NCI-H774 (cell line): Measurements from ENCODE around the gene ABCF1.

Source experiments
- DNase-seq: peaks from one replicate; lab custom pipeline; 2025; lab: John Stamatoyannopoulos, UW

The ABCF1 gene

DNA sequence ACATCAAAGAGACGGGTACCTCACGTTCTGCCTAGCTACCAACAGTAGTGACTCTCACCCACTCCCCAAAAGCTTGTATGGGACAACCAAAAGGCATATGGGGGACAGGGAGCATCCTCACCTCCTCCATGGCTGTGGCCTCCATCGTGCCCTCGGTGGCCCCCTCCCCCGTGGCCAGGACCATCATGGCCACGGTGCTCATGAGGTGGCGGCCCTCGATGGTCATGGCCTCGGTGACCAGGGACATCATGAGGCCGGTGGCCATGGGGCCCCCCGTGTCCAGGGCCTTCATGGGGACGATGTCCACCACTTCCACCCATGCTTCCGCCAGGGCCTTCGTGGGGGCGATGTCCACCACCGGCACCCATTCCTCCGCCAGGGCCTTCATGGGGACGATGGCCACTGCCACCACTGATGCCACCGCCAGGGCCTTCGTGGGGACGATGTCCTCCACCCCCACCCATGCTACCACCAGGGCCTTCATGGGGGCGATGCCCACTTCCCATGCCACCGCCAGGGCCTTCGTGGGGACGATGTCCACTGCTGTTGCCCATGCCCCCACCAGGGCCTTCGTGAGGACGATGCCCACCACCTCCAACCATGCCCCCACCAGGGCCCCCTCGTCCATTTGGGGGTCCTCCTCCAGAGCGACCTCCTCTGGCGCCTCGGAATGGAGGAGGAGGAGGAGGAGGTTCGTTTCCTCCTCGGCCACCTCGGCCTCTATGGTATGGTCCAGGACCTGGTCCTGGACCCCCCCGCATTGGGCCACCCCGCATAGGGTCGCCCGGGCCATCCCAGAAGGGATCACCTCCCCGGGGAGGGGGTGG is 30.8 kb downstream of the ABCF1 start:
- DNase-seq = no peak

DNA sequence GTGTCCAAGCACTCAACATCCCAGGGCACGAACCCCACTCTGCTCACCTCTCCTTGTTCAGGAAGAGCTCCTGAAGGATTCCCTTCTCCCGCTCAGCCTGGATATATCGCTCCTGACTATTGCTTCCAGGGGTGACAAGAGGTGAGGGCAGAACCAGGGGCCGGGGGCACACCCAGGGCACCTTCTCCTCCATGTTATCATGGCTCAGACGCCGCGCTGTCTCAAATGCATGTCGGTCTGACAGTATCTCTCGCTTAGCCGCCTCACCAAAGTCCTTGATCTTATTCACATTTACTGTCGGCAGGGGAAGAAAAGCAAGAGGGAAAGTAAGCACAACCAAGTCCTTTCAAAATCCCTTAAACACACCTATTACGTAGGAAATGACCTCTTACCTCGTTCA is 32.7 kb downstream of the ABCF1 start:
- DNase-seq = no peak

DNA sequence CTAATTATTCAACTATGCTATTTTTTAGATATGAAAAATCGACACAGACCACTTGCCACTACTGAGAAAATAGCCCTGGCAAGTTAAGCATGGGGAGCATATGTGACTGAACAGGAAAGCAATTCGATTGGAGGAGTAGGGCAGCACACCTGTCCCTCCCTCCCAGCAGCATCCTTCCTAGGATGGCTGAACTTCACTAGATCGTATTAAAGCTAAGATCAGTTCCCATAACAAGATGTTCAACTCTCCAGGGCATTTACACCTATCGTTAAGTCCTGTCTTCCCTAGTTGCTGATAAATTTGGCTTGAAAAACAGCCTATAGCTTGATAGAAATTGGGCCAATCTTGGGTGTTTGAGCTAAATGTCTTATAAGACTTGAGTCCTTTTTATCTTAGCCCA is 38.8 kb downstream of the ABCF1 start:
- DNase-seq = no peak

DNA sequence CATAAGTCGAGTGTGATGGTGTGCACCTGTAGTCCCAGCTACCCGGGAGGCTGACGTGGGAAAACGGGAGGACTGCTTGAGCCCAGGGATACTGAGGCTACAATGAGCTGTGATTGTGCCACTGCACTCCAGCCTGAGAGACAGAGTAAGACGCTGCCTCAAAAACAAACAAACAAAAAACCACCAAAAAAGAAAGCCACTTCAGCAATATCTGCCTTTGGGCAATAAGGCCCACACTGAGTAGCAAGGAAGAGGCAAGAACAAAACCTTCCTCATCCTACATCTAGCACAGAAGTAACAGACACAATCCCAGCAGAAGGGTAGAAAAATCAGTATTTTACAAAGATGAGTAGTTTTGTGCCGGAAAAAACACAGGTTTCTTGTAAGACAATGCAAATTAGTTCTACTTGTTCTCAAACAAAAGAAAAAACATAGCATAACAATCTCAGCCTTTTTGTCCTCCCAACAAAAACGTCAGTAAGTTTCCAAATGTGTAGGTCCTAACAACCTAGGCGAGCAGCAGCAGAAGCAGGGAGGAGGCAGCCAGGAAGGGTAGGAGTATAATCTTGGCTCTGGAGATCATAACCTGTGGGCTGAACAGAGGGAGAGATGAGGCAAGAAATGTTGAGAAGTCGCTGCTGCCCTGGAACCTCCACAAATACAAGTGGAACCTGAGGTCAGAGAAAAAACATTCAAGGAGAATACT is 40.1 kb downstream of the ABCF1 start:
- no peak for DNase-seq

DNA sequence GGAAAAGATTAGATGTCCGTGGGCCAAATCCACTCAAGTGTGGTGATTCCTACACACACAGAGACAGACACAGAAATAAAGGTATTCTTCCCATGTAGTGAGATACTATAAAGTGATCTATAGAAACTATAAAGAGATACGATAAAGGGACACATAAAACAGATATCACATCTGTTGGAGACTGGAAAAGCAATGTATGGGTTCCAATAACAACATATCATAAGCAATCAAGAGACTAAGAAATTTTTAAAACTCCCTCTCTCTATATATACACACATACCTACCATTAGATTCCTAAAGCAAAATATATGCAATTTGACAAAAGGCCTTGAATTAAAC is 40.6 kb downstream of the ABCF1 start:
- DNase-seq = no peak

DNA sequence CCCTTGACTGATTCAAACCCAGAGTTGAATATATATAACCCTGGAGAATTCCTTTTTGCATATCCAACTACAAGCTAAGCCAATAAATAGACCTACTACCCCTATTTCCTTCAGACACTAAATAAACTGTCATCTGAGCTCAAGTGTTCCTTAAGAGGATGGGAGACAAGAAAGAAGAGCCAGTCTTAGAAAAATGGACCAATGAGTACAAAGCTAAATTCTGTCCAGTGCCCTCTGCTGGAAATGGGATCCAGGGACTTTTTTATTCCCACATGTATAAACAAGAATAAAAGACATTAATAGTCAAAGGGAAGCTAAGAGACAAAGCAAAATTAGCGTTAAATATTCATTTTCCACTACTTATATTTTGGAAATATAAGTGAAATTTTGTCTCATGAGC is 41.0 kb downstream of the ABCF1 start:
- no peak for DNase-seq

DNA sequence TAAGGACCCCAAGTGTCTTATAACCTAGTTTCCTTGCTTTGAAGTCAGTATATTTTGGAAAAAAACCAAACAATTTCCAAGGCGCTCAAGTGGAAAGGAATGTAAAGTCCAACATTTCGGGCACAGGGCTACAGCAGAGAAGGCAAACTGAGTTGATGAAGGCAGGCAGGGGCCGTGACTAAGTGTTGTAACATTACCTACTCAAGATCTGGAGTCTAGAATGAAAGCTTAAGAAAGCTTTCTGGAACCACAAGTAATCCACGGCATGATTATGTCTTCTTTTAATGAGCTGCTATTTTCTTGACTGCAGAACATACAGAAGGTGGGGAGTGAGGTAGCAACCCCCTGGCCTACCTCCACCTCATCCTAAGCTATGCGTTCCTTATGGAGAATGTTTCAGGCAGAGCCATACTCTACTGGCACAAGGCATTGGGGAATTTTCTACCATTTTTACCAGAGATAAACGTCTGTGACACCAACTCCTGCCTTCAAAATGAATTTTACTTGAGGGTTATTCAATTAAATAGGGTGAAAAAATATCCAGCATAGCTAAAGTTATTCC is 41.5 kb downstream of the ABCF1 start:
- DNase-seq = no peak

DNA sequence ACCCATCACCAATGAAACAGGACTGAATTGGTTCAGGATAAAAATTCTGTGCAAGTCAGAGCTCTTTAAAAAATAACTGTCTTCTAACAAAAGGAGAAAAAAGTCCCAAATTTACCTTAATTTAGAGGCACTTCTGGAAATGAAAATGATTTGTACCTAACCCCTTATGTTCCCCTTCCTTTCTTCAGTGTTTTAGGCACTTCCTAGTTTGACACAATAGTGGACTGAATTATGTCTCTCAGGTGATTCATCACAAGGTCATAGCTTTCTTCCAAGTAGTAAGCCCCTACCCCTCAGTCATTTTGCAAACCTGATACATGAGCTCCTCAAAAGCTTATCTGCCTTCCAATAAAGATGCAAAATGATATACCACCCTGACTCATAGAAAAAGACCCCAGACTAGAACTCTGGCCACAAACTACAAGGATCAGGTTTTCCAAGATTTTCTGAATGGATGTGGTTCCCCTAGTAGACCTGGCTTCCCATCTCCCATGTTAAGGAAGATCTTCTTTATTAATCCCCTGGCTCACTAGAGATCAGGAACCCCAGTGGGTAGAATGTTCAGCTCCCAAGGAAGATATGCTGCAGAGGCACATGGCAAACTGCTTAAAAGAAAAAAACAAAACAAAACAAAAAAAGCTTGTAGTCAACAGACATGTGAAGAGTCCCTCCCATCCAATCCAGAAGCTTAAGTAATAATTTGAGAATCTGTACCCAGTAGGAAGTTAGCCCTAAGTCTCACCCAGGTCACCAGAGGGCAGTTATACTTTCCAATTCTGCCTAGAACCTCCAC is 42.2 kb downstream of the ABCF1 start:
- no peak for DNase-seq

DNA sequence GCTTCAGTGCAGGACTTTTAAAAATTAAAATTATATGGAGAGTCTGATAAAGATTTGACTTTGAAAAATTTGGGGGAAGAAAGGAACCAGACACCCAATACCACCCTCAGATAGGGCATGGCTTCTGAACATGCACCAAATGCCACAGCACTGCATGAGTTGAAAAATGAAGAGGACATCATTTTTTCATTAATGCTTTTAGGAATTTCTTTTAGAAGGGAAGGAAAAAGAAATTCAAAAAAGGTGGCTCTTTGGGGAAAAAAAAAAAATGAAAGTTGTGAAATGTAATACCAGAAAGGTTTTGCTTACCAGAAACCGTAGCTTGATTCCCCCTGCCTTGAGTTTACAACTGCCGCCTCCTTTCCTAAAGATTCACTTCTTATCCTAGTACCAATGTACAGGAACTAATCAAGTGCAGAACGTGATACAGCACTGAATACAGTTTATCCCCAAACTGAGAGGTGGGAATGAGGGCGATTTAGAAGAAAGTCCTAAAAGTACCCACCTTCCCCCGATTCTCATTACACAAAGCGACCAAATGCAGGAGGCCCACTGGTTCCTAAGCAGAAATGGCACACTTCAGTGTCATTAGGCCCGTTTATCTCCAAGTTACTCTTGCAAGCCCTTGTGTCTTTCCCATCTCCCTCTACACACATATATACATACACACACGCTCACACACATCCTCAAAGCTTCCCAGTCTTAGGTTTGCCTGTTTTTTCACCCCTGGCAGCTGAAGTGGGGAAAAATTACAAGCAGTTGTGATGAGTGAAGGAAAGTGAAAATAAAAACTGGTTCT is 43.0 kb downstream of the ABCF1 start:
- DNase-seq = no peak

DNA sequence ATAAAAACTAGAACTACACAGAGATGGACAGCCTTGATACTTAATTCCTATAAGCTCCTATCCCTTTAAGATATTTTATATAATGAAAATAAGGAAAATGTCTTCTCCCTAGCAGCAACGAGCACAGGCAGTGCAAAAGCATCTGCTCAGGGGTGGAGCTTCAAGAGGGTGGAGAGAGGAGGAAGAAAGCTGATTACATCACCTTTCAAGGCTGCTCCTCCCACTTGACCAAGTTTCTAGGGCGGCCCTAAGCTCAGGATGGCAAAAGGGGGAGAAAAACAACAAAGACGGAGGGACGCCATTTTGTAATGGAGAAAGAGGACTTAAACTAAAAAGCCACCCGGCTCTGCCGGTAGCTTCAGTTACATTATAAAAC is 43.6 kb downstream of the ABCF1 start:
- DNase-seq = peak; percentile 93

DNA sequence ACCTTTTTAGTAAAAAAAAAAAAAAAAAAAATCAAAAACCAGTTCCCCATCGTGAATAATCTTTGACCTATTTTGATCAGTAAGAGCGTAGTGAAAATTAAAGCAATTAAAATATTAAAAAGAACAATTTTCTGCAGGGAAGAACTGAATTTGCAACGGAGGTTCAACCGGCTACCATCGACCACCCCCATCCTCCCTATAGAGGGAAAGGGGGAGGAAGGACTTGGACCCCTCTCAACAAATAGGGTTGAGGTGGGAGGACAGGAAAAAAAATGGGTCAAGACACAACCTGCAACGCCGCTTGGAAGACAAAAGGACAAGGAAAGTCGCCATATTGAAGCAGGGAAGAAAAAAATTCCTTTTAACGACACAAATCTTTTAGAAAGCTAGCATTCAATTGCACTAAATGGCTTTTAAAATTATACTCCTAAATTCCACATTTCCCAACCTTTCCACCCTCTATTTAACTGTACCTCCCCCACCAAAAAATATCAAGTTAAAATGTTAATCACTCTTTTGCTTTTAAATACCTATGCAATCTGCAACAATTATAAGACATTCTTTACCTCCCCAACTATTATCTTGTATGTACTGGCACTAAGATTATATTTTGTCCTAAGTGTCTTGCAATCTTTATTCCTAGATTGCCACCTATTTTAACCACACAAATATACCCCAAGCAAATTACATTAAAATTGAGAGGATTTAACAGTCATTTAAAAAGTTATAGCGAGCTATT is 44.1 kb downstream of the ABCF1 start:
- peak; percentile 41 for DNase-seq

DNA sequence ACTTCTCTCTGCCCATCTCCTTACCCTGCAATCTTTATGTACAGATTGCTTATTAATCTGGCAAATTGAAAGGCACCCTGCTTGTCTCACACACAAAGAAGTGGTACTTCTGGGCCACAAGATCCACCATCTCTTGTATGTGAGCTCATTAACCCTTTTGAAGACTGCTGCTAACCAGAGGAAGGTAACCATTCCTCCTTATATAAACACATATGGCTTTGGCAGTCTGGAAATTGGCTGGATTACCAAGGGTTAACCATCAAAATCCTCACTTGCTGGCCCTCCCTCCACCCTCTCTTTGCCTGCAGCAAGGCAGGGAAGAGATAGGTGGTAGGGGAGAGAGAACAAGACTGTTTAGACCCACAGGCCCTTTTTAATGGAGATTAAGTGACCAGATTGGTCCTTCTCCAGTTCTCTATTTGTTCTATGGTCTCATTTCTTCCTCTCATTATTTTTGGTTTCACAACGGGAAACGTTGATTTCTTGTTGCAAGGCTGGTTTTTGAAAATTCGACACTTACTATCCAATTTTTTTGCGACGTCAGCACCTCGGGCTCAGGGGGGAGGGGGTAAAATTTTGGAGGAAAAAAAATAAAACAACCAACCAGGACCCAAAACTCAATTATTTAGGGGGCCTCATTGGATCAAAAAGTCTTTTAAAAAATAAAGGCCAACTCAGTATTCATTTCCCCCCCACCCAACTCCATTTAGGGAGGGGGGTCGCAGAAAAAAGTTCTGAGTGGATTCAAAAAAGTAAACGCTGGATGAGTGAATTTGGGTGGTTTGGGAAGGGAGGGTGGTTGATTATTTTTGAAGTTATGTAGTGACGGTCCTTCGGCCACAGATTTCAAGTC is 44.9 kb downstream of the ABCF1 start:
- DNase-seq = peak; percentile 37

DNA sequence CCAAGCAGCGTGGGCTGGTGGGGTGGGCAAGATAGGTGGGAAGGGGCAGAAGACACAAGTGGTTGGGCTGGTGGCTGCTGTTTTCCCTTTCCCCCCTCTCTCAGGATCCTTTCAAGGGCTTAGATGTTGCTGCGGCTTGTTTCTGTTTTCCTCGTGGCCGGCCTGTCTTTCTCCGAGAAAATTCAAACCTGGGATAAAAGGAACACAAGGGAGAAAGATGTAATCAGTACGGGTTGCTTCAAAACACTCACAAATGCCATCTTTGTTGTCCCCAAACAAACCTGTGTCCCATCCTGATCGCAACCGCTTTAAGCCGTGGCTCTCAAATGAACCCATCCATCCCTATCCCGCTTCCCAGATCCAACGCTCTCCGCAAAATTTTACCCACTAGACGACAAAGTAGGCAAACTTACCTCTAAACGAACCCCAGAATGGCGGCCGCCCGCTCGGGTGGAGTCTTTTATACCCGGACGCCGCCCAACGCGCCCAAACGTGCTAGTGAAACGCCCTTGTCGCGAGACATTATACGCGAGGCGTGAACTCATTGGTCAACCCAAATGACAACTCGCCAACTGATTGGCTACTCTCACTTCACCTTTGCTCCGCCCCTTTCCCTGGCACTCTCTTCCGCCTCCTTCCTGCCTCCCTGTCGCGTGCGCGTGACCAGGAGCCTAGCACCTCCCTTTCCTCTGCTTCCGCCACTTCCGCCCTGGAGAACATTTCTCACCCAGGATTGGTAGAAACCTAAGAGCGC is 45.7 kb downstream of the ABCF1 start, which contains the start of gene PPP1R10:
Gene PPP1R10 (minus strand): TSS at position 433 of the 754 bp plus-strand sequence. CDS start 7,299 bp downstream, outside the sequence.
- DNase-seq = peak; percentile 99

DNA sequence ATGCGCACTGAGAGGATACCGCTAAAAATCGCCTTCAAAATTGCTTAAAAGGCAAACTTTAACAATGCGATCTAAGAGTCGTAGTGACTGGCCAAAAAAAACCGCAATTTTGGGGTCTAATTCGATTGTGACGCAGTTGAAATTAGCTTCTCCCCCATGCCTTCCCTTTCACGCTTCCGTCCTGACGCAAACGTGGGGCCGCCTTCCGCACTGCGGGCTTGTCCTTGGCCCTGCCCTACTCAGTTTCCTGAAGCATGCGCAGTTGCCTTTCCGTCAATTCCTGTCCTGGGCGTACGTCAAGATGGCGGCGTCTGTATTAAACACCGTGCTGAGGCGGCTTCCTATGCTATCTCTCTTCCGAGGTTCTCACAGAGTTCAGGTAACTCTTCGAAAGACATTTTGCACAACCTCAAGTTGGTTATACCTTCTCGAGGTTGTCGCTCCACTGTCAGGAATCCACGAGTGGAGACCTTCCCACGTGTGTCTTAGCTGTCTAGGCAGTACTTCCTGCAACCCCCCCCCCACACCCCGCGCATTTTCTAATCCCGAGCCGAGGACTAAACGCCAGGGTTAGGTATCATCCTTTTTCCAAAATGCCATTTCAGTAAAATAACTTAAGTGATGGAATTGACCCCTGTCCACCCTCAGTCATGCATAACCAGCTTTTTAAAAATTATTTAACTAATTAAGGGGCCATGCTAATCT is 46.5 kb downstream of the ABCF1 start, which contains the start of gene MRPS18B:
Gene MRPS18B (plus strand): TSS at position 276 of the 705 bp plus-strand sequence. CDS start 26 bp downstream, at position 302.
- peak; percentile 96 for DNase-seq

DNA sequence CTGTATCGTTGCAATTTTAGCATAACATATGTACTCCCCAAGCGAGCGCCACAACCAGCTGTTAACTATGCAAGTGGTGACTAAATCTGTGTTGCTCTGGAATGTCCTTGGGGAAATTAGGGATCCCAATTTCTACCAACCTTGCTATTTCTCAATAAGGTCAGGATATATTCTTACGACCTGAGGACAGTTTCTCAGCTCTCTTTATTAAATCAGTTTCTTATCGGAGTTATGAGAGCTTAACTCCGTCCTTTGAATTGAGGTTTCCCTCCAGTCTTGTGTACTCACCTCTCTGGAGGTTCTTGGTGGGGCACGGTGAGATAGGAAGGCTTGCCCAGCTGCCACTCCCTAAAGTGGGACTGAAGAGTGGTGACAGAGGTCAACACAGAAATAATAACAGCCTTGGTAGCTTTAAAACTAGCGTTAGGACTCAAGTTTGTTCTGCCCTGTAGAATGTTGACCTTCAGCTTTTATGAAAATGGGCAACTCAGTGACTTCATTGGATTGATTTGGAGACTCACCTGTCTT is 47.1 kb downstream of the ABCF1 start:
- DNase-seq = no peak

DNA sequence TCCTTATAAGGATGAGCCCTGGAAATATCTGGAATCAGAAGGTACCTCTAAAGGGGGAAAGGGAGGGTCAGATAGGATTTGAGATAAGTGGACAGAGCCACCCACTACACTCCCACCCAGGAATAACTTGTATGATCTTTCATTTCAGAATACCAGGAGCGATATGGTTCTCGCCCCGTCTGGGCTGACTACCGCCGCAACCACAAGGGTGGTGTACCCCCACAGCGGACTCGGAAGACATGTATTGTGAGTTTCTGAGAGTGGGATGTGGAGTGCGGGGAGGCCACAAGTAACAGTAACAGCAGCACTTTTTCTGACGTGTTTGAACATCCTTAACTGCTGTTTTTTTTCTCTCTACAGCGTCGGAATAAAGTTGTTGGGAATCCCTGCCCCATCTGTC is 48.3 kb downstream of the ABCF1 start:
- no peak for DNase-seq

DNA sequence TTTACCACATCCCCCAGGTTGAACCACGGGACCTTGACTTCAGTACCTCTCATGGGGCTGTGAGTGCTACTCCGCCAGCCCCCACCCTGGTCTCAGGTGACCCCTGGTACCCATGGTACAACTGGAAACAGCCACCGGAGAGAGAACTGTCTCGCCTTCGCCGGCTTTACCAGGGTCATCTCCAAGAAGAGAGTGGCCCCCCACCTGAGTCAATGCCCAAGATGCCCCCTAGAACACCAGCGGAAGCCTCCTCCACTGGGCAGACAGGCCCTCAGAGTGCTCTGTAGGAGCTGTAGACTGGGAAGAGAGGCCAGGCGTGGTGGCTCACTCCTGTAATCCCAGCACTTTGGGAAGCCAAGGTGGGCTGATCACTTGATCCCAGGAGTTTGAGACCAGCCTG is 54.3 kb downstream of the ABCF1 start:
- no peak for DNase-seq
